Neural progenitor cell (in vitro differentiated cells): ENCODE results near the gene MYO1C.
"Not testable (repeated sequence)": the region's sequence is repeated elsewhere in the genome, so short reads cannot be mapped to it uniquely, and the experiment has no call there.

ENCODE experiments used
- EZH2phosphoT487 ChIP-seq: fragments of 200-600 bp; sonication (generic); IDR thresholded peaks from 2 replicates; pipeline ENCODE4 v1.6.1; 2017; ENCODE audit warnings: antibody characterized with exemption
- TF ChIP-seq, protein P1 (sequence below): fragments of 200-600 bp; sonication (generic); IDR thresholded peaks from 2 replicates; pipeline ENCODE4 v1.5.1; 2017; ENCODE audit warnings: antibody characterized with exemption, mild to moderate bottlenecking

DNA sequence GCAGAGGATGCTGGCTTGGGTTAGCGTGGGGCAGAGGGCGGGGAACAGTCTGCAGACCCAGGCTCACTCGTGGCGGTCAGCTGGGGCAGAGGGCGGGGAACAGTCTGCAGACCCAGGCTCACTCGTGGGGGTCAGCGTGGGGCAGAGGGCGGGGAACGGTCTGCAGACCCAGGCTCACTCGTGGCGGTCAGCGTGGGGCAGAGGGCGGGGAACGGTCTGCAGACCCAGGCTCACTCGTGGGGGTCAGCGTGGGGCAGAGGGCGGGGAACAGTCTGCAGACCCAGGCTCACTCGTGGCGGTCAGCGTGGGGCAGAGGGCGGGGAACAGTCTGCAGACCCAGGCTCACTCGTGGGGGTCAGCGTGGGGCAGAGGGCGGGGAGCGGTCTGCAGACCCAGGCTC lies 16.2 kb upstream of the MYO1C start:
- TF ChIP-seq, protein P1, sequence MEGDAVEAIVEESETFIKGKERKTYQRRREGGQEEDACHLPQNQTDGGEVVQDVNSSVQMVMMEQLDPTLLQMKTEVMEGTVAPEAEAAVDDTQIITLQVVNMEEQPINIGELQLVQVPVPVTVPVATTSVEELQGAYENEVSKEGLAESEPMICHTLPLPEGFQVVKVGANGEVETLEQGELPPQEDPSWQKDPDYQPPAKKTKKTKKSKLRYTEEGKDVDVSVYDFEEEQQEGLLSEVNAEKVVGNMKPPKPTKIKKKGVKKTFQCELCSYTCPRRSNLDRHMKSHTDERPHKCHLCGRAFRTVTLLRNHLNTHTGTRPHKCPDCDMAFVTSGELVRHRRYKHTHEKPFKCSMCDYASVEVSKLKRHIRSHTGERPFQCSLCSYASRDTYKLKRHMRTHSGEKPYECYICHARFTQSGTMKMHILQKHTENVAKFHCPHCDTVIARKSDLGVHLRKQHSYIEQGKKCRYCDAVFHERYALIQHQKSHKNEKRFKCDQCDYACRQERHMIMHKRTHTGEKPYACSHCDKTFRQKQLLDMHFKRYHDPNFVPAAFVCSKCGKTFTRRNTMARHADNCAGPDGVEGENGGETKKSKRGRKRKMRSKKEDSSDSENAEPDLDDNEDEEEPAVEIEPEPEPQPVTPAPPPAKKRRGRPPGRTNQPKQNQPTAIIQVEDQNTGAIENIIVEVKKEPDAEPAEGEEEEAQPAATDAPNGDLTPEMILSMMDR = not testable (repeated sequence)
- TF ChIP-seq EZH2phosphoT487 = not testable (repeated sequence)
